ENCODE data around the gene CAPN5.

Gene CAPN5

DNA sequence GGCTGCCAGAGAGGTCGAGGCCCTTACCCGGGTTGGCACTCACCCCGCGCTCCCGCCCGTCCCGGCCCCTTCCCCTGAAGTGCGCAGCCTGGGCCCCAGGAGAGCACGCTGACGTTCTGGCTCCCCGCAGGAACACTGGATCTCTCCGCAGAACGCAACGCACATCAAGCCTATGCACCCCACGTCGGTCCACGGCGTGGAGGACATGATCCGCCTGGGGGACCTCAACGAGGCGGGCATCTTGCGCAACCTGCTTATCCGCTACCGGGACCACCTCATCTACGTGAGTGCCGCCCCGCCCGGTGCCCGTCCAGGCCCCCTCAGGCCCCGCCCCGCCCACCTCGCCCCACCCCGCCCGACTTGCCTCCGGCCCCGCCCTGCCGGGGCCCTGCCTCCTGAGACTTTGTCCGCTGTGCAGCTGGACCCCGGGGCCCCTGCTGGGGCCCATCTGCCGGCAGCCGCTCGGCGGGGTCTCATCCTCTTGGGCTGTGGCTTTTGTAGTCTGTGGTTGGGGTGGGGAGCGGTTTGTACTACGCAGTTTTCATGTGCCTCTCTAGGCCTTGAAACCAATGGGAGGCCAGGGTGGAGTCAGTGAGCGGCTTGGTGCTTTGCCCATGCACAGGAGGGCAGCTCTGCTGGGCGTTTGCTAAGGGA is 81.0 kb downstream of the CAPN5 start:
- H3K4me3 ChIP-seq (ENCODE audit: low read depth, low read length): peak overlapping the region; percentile 66
- peaks cover 14% of the 10 kb centered on the region for H3K27me3 ChIP-seq (ENCODE audit: control insufficient read depth, insufficient read depth, low read length)
- no peak overlapping the region for H3K9ac ChIP-seq (ENCODE audit: low read length)
- no peak overlapping the region for H3K27ac ChIP-seq (ENCODE audit: low read depth, low read length)
- peaks cover 16% of the 10 kb centered on the region for H3K4me1 ChIP-seq (ENCODE audit: control insufficient read depth, insufficient read depth, low read length)
- H3K36me3 ChIP-seq (ENCODE audit: control insufficient read depth, insufficient read depth, low read length): no peaks in the 10 kb centered on the region
- no peaks in the 10 kb centered on the region for H3K9me3 ChIP-seq (ENCODE audit: control insufficient read depth, insufficient read depth, low read depth, low read length)

DNA sequence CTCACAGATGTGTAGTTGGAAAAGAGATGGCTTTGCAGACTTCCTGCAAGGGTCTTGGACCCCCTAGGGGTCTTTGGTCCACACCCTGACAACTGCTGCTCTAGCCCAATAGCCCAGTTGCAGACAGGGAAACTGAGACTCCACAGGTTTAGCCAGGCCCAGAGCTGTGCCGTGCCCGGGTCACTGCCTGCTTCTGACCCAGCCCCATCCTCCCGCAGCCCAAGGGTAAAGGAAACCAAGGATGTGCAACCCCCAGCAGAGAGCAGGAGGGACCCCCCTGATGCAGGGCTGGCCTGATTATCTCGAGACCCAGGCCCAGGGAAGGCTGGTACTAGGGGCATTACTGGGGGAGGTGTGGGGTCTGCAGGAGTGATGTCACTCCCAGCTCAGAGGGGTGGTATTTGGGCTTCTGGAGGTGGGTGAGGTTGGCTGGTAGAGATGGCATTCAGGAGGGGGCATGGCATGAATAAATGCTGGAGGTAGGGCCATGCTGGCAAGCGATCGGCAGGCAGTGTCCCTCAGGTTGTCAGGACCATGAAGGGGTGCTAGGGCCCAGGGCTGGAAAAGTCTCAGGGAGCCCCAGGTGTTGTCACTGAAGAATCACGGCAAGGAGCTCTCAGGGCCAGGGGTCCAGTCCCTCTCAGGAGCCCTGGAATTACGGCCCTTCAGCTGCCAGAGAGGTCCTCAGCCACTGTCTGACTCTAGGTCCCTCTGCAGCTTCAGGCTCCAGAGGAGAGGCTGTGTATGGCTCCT is 82.4 kb downstream of the CAPN5 start:
- Histone ChIP-seq H3K4me1 (ENCODE audit: control insufficient read depth, insufficient read depth, low read length) (peaks cover 16% of the 10 kb centered on the region), H3K36me3 (ENCODE audit: control insufficient read depth, insufficient read depth, low read length) (no peaks in the 10 kb centered on the region)

DNA sequence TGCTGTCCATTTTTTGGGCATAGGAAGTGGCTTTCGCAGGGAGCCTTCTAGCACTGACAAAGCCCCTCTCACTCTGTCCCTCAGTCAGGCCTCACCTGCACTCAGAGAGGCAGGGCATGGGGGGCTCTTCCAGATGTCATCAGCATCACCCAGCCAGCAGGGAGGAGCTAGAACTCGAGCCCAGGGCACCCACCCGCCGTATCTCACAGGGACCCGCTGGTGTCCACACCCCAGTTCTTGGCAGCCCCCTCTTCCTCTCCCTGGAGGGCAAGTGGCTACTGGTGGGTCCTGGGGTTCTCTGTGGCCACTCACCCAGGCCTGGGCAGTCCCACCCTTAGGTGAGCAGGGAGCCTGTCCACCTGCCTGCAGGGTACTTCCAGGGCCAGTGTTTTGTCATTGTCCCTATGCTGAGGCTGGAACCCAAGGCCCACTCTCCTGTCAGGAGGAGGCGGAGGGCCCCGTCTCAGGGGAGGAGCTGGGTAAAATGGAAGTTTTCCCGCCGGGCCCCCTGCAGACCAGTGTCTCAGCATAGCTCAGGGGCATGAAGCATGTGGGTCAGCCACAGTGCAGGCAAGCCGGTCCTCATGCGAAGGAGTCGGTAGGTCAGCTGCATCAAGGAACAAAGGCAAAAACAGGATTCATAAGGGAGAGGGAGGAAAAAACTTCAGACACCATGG is 83.1 kb downstream of the CAPN5 start:
- Histone ChIP-seq H3K4me1 (ENCODE audit: control insufficient read depth, insufficient read depth, low read length) (peaks cover 16% of the 10 kb centered on the region), H3K36me3 (ENCODE audit: control insufficient read depth, insufficient read depth, low read length) (no peaks in the 10 kb centered on the region), H3K27ac (ENCODE audit: low read depth, low read length) (no peak overlapping the region), H3K4me3 (ENCODE audit: low read depth, low read length) (no peak overlapping the region), H3K9ac (ENCODE audit: low read length) (no peak overlapping the region), H3K9me3 (ENCODE audit: control insufficient read depth, insufficient read depth, low read depth, low read length) (no peaks in the 10 kb centered on the region), H3K27me3 (ENCODE audit: control insufficient read depth, insufficient read depth, low read length) (peaks cover 14% of the 10 kb centered on the region)

More for the DNA sequence above, 82.4 kb downstream of the CAPN5 start:
- Histone ChIP-seq H3K9me3 (ENCODE audit: control insufficient read depth, insufficient read depth, low read depth, low read length) (no peaks in the 10 kb centered on the region), H3K9ac (ENCODE audit: low read length) (no peak overlapping the region), H3K4me3 (ENCODE audit: low read depth, low read length) (no peak overlapping the region), H3K27me3 (ENCODE audit: control insufficient read depth, insufficient read depth, low read length) (peaks cover 14% of the 10 kb centered on the region), H3K27ac (ENCODE audit: low read depth, low read length) (no peak overlapping the region)

DNA sequence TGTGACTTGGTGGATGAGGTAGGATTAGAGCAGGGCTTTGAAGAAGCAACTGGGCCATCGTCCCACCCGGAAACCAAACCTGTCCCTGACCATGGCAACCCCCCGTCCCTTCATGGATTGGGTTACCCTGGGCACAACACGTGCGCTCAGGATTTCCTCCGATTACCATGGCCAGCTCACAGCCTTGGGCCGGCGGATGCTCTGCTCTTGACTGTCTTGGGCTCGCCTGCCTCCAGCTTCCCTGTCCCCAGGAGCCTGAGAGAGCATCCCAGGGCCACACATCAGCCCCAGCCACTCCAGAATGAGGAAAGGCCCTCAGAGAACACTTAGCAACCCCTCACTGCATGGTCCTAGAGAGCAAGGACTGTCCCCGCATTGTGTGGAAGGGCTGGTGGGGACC is 84.1 kb downstream of the CAPN5 start:
- H3K27me3 ChIP-seq (ENCODE audit: control insufficient read depth, insufficient read depth, low read length): peaks cover 14% of the 10 kb centered on the region
- H3K9me3 ChIP-seq (ENCODE audit: control insufficient read depth, insufficient read depth, low read depth, low read length): no peaks in the 10 kb centered on the region
- peaks cover 16% of the 10 kb centered on the region for H3K4me1 ChIP-seq (ENCODE audit: control insufficient read depth, insufficient read depth, low read length)
- no peak overlapping the region for H3K27ac ChIP-seq (ENCODE audit: low read depth, low read length)
- H3K36me3 ChIP-seq (ENCODE audit: control insufficient read depth, insufficient read depth, low read length): no peaks in the 10 kb centered on the region
- H3K9ac ChIP-seq (ENCODE audit: low read length): no peak overlapping the region
- H3K4me3 ChIP-seq (ENCODE audit: low read depth, low read length): no peak overlapping the region

GRCh38 chr11:77151804-77152509 is 85.2 kb downstream of the CAPN5 start:
- H3K27ac ChIP-seq (ENCODE audit: low read depth, low read length): no peak overlapping the region
- H3K9ac ChIP-seq (ENCODE audit: low read length): no peak overlapping the region

DNA sequence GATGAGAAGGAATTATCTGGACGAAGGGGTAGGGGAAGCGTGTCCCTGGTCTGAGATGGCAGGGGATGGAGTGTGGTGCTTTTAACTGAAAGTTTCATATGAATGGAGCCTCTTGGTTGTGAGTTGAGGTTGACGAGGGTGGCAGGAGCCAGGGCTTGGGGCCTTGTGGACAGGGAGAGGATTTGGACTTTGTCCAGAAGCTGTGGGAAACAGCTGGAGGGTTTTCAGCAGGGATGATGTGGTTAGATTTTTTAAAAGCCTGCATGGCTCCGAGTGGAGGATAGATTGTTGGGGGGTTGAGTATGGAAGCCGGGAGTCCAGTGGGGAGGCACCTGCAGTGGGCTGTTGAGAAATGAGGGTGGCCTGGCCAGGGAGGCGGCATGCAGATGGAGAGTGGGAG is 86.1 kb downstream of the CAPN5 start:
- H3K9me3 ChIP-seq (ENCODE audit: control insufficient read depth, insufficient read depth, low read depth, low read length): no peaks in the 10 kb centered on the region
- H3K9ac ChIP-seq (ENCODE audit: low read length): no peak overlapping the region
- no peaks in the 10 kb centered on the region; the same call in 1 of the 2 replicates for H3K27me3 ChIP-seq (ENCODE audit: control insufficient read depth, insufficient read depth, low read length)
- H3K36me3 ChIP-seq (ENCODE audit: control insufficient read depth, insufficient read depth, low read length): no peaks in the 10 kb centered on the region
- H3K4me3 ChIP-seq (ENCODE audit: low read depth, low read length): no peak overlapping the region
- peaks cover 16% of the 10 kb centered on the region for H3K4me1 ChIP-seq (ENCODE audit: control insufficient read depth, insufficient read depth, low read length)
- H3K27ac ChIP-seq (ENCODE audit: low read depth, low read length): no peak overlapping the region

More at GRCh38 chr11:77151804-77152509, 85.2 kb downstream of the CAPN5 start:
- no peak overlapping the region for H3K4me3 ChIP-seq (ENCODE audit: low read depth, low read length)
- peaks cover 16% of the 10 kb centered on the region for H3K4me1 ChIP-seq (ENCODE audit: control insufficient read depth, insufficient read depth, low read length)
- no peaks in the 10 kb centered on the region for H3K36me3 ChIP-seq (ENCODE audit: control insufficient read depth, insufficient read depth, low read length)
- no peaks in the 10 kb centered on the region for H3K9me3 ChIP-seq (ENCODE audit: control insufficient read depth, insufficient read depth, low read depth, low read length)
- peaks cover 8% of the 10 kb centered on the region for H3K27me3 ChIP-seq (ENCODE audit: control insufficient read depth, insufficient read depth, low read length)

DNA sequence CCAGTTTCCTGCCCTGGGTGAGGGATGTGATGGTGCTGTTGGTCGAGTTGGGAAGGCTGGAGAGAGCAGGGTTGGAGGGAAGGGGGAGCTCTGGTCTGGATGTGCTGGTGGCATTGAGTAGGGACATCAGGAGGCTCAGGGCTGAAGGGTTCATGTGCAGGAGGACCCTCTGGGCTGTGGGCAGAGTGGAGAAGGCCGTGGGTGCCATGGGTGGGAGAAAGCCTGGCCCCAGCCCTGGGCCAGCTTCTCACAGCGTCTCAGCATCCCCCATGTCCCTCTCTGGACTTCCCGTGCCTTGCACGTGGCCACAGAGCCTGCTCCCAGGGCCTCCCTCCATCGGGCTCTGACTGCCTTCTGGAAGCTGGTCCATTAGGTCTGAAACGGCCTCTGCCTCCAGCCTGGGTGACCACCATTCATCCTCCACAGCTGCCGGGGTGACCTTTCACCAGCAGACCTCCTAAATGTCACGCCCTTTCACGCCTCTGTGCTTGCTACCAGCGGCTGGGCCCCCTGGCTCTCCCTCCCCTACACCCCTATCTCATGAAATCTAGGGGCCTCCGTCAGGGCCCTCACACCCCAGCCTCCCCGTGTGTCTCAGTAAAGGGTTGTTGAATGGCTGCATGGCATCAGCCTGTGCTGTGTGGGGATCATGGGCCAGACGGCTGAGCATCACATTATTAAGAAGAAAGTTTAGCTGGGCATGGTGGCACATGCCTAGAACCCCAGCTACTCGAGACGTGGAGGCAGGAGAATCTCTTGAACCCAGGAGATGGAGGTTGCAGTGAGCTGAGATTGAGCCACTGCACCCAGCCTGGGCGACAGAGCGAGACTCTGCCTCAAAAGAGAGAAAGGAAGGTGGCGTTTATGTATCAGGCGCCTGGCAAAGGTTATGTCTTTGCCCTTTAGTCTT is 86.8 kb downstream of the CAPN5 start:
- Histone ChIP-seq H3K9me3 (ENCODE audit: control insufficient read depth, insufficient read depth, low read depth, low read length) (no peaks in the 10 kb centered on the region), H3K27me3 (ENCODE audit: control insufficient read depth, insufficient read depth, low read length) (no peaks in the 10 kb centered on the region; the same call in 1 of the 2 replicates), H3K4me1 (ENCODE audit: control insufficient read depth, insufficient read depth, low read length) (peaks cover 11% of the 10 kb centered on the region), H3K9ac (ENCODE audit: low read length) (no peak overlapping the region), H3K4me3 (ENCODE audit: low read depth, low read length) (no peak overlapping the region), H3K27ac (ENCODE audit: low read depth, low read length) (no peak overlapping the region), H3K36me3 (ENCODE audit: control insufficient read depth, insufficient read depth, low read length) (no peaks in the 10 kb centered on the region)

GRCh38 chr11:77154381-77155081 is 87.8 kb downstream of the CAPN5 start:
- Histone ChIP-seq H3K4me1 (ENCODE audit: control insufficient read depth, insufficient read depth, low read length) (peaks cover 8% of the 10 kb centered on the region), H3K4me3 (ENCODE audit: low read depth, low read length) (no peak overlapping the region), H3K9ac (ENCODE audit: low read length) (no peak overlapping the region), H3K27me3 (ENCODE audit: control insufficient read depth, insufficient read depth, low read length) (no peaks in the 10 kb centered on the region; the same call in 1 of the 2 replicates), H3K36me3 (ENCODE audit: control insufficient read depth, insufficient read depth, low read length) (no peaks in the 10 kb centered on the region), H3K27ac (ENCODE audit: low read depth, low read length) (no peak overlapping the region), H3K9me3 (ENCODE audit: control insufficient read depth, insufficient read depth, low read depth, low read length) (no peaks in the 10 kb centered on the region)

DNA sequence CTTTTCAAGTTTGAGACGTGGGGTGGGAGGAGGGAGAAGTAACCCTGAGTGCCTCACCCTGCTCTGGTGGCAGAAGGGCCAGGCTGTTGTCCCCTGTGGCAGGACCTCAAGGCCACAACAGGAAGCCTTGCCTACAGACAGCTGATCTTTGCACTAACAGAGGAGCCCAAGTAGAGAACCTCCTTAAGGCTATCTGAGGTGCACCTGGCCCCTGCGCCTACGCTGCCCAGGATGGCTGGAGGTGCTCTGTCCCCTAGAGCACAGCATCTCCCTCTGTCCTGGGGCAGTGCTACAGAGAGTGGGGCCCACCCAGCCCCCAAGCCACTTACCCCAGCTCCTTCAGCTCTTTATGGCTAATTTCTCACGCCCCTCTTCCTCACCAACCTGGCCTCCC is 88.3 kb downstream of the CAPN5 start:
- no peak overlapping the region for H3K4me3 ChIP-seq (ENCODE audit: low read depth, low read length)
- no peaks in the 10 kb centered on the region for H3K9me3 ChIP-seq (ENCODE audit: control insufficient read depth, insufficient read depth, low read depth, low read length)
- peaks cover 4% of the 10 kb centered on the region for H3K4me1 ChIP-seq (ENCODE audit: control insufficient read depth, insufficient read depth, low read length)
- H3K36me3 ChIP-seq (ENCODE audit: control insufficient read depth, insufficient read depth, low read length): no peaks in the 10 kb centered on the region
- no peak overlapping the region for H3K27ac ChIP-seq (ENCODE audit: low read depth, low read length)
- no peaks in the 10 kb centered on the region; the same call in 1 of the 2 replicates for H3K27me3 ChIP-seq (ENCODE audit: control insufficient read depth, insufficient read depth, low read length)
- no peak overlapping the region for H3K9ac ChIP-seq (ENCODE audit: low read length)
